Measurements from ENCODE around the gene C1QTNF6.

GRCh38 chr22:37154925-37155712 lies 32.9 kb downstream of the C1QTNF6 start:
- no peak for TF ChIP-seq TAF1 (IDR thresholded peaks at IDR 0.05; ENCODE audit: borderline replicate concordance, insufficient read depth, low read length)
- TF ChIP-seq POLR2AphosphoS5 (IDR thresholded peaks at IDR 0.05; ENCODE audit: low read depth, low read length): no peak
- no peak for TF ChIP-seq SIN3A (IDR thresholded peaks at IDR 0.05; ENCODE audit: borderline replicate concordance, insufficient read depth, low read length)

All from PFSK-1 (cell line).